Right lobe of liver (tissue), 6 donors: ENCODE results near the gene COL4A3. TPM values are rescaled to one million over a fixed set of nuclear protein-coding genes. Genes with fewer than 3 reads are reported as not detected.

ENCODE experiments used
- ATAC-seq, 4 donors: fragments of 200-7000 bp; cut with Tn5 transposase; one replicate each; pipeline ENCODE4 v1.9.1; 2020; ENCODE audit warnings: mild to moderate bottlenecking in 4 of 4, moderate library complexity in 4 of 4
- DNase-seq, 3 donors: peaks; one replicate each; pipeline ENCODE4 v3.0.0-alpha.2; 2020
- H3K27ac ChIP-seq, 3 donors: fragments of 200-600 bp; one replicate each; pipeline ENCODE4 v1.8.0; 2022
- H3K27me3 ChIP-seq, 2 donors: fragments of 200-600 bp; one replicate each; pipeline ENCODE4 v1.8.0; 2022
- H3K36me3 ChIP-seq, 4 donors: fragments of 200-600 bp; sonication (generic) in 1 of 4; one replicate each; pipeline versions ENCODE4 v1.5.1 to v1.8.0; 2017 to 2022; ENCODE audit warnings: control low read depth in 1 of 4
- H3K4me1 ChIP-seq, 4 donors: fragments of 200-600 bp; sonication (generic) in 1 of 4; one replicate each; pipeline versions ENCODE4 v1.5.1 to v1.8.0; 2017 to 2022; ENCODE audit warnings: control low read depth in 1 of 4
- H3K4me3 ChIP-seq, 3 donors: fragments of 200-600 bp; one replicate each; pipeline ENCODE4 v1.8.0; 2022
- H3K9me3 ChIP-seq, 4 donors: fragments of 200-600 bp; sonication (generic) in 1 of 4; one replicate each; pipeline versions ENCODE4 v1.5.1 to v1.8.0; 2017 to 2022; ENCODE audit warnings: control low read depth in 1 of 4
- POLR2A ChIP-seq: fragments of 450-650 bp; IDR thresholded peaks from one replicate; pipeline ENCODE4 v1.6.1; 2017; ENCODE audit warnings: antibody characterized with exemption, mild to moderate bottlenecking
- WGBS: methylation state at CpG from one replicate; pipeline ENCODE4 v1.1.6; 2018; ENCODE audit warnings: low coverage, low lambda C conversion rate; ENCODE audit not compliant: insufficient coverage; ENCODE audit errors: missing lambda C conversion rate; 5-methylcytosine and 5-hydroxymethylcytosine counted together
- intact Hi-C, 2 donors: fragments of 100-400 bp; cut with DNase I; formaldehyde crosslinking; loops; one replicate each; pipeline versions ENCODE4 v1.11.2 to v1.14.1; 2022
- total RNA-seq, 6 experiments: library from RNA; depleted of rRNA in 2 of 6; stranded (reverse); fragments of >200 nt in 2 of 6; fragmentation: NEBNext Ultra II Directional in 3 of 6; extraction: Animal tissue kit (Norgen Biotek cat#: 25700) in 3 of 6; gene quantifications; one replicate each; pipeline versions ENCODE4 v1.1.0 to v1.2.4, GENCODE V29; 2016 to 2023
- TF ChIP-seq, protein P1 (sequence below), 4 donors: fragments of 200-600 bp in 3 of 4; fragments of 450-650 bp in 1 of 4; IDR thresholded peaks; one replicate each; pipeline versions ENCODE4 v1.5.1 to v1.8.0; 2016 to 2022; ENCODE audit warnings: antibody characterized with exemption in 4 of 4, mild to moderate bottlenecking in 2 of 4
- donor health status: DM: no; HTN: yes; CAD: no.
- donor health status: DM: no; HTN: no; CAD: no.
- donor health status: DM: no; HTN: no; CAD: no.
- donor health status: DM: no; HTN: yes; CAD: no.
- donor health status: DM: no; HTN: yes; CAD: no.

COL4A3 gene
- total RNA-seq, 6 experiments from 2014 or later, result 0.12 to 1.6 (median 0.73) TPM

DNA sequence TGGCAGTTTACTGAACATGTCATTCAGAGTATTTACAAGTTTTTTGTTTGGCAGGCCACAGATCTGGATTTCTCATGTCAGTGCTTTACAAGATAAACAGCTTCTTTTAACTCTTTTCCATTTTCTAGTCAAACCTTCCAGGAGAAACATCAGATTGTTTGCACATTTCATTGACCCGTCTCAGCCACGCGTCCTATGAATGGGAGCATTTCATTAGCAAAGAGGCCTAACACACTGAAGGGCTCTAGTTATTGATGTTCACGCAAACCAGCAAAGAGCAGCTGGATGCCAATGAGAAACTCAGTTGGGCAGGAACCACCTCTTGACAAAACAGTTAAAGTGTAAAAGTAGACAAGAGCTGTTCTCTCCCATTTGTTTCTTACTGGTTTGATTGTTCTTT is 131.4 kb downstream of the COL4A3 start:
- intact Hi-C loops, result no loop called here
- H3K4me1 ChIP-seq, result no peaks in the 10 kb centered on the region

DNA sequence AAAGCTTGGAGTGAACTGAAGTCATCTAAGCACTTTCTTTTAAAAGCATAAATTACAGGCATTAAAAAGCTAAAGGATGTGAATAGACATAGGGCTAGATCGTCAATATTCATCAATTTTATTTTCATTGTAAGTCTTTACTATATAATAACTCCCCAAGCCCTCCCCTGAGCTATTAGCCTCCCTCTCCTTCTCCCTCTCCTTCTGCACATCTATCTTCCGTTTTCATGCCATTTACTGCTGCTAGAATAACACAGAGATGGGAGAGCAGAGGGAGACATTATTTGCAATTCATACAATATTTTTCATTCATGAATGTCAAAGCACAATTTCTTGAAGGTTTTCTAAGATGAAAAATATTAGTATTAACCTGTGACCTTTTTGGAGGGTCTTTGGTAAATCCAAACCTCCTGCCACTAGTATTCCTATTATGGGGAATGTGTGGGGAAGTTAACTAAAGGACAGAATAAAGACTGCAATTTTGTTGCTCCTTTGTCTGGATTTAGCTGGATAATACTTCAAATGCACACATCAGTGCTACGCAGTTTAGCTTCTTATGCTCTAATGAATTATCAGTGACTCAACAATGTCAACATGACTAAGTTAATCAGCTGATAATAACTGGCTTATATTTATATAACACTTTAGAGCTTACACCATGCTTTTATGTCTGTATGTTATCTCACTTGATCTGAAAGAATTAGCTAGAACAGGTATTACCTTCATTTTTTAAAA is 132.4 kb downstream of the COL4A3 start:
- no peaks in the 10 kb centered on the region for H3K27me3 ChIP-seq
- no peak overlapping the region for H3K4me3 ChIP-seq
- DNase-seq (no peak), ATAC-seq (no peak)
- 84% methylated on average over 3 of the region's 3 CpGs for WGBS
- intact Hi-C loops, result no loop called here
- H3K9me3 ChIP-seq, result no peaks in the 10 kb centered on the region
- H3K36me3 ChIP-seq, result no peaks in the 10 kb centered on the region
- H3K27ac ChIP-seq, result no peak overlapping the region
- no peaks in the 10 kb centered on the region for H3K4me1 ChIP-seq
- TF ChIP-seq POLR2A, result no peak
- TF ChIP-seq, protein P1, sequence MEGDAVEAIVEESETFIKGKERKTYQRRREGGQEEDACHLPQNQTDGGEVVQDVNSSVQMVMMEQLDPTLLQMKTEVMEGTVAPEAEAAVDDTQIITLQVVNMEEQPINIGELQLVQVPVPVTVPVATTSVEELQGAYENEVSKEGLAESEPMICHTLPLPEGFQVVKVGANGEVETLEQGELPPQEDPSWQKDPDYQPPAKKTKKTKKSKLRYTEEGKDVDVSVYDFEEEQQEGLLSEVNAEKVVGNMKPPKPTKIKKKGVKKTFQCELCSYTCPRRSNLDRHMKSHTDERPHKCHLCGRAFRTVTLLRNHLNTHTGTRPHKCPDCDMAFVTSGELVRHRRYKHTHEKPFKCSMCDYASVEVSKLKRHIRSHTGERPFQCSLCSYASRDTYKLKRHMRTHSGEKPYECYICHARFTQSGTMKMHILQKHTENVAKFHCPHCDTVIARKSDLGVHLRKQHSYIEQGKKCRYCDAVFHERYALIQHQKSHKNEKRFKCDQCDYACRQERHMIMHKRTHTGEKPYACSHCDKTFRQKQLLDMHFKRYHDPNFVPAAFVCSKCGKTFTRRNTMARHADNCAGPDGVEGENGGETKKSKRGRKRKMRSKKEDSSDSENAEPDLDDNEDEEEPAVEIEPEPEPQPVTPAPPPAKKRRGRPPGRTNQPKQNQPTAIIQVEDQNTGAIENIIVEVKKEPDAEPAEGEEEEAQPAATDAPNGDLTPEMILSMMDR (IDR thresholded peaks at IDR 0.05), result no peak

More for the DNA sequence above, 131.4 kb downstream of the COL4A3 start:
- Histone ChIP-seq H3K4me3 (no peak overlapping the region), H3K27me3 (no peaks in the 10 kb centered on the region), H3K36me3 (no peaks in the 10 kb centered on the region), H3K9me3 (no peaks in the 10 kb centered on the region), H3K27ac (no peak overlapping the region)
- TF ChIP-seq POLR2A, result no peak
- TF ChIP-seq, protein P1 (IDR thresholded peaks at IDR 0.05), result no peak
- WGBS, result 51% methylated on average over 4 of the region's 4 CpGs
- peak in 1 of 4 donors; percentile 20 for ATAC-seq
- DNase-seq, result no peak

DNA sequence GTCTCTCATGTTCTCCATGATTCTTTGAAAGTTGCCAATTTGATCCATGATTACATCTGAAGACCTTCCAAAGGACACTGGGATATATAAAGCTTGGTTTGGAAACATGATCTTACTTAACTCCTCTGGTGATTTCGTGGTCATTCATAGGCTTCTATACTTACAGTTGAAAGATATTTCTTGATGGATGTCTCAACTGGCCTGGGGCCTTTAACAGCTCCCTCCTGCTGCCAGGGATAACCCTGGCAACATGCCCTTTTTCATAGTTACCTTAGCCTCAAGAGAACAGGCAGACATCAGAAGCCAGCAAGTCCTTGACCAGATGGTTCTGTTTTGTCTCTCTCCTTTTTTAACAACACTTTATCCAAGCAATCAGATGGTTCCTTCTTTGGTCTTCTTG is 137.1 kb downstream of the COL4A3 start:
- 57% methylated on average over 1 of the region's 1 CpG for WGBS
- H3K4me1 ChIP-seq, result no peaks in the 10 kb centered on the region
- H3K27me3 ChIP-seq, result no peaks in the 10 kb centered on the region
- H3K27ac ChIP-seq, result no peak overlapping the region
- DNase-seq (no peak), ATAC-seq (no peak)
- no peak overlapping the region for H3K4me3 ChIP-seq
- TF ChIP-seq POLR2A, result no peak
- TF ChIP-seq, protein P1 (IDR thresholded peaks at IDR 0.05), result no peak
- intact Hi-C loops, result no loop called here
- H3K36me3 ChIP-seq, result no peaks in the 10 kb centered on the region
- H3K9me3 ChIP-seq, result no peaks in the 10 kb centered on the region

DNA sequence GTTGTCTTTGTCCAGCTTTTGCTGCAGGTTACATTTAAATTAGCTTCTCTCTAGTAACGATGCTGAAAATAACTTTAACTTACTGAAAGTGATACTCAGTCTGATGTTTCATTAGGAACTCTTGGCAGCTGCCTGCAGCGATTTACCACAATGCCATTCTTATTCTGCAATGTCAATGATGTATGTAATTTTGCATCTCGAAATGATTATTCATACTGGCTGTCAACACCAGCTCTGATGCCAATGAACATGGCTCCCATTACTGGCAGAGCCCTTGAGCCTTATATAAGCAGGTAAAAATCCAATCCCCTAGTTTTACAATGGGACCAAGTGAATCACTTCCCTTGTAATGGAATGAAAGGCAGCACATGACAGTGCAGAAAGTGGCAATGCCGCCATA is 144.4 kb downstream of the COL4A3 start:
- TF ChIP-seq, protein P1 (IDR thresholded peaks at IDR 0.05), result no peak
- no peak for TF ChIP-seq POLR2A
- Histone ChIP-seq H3K36me3 (no peaks in the 10 kb centered on the region), H3K27ac (no peak overlapping the region), H3K27me3 (no peaks in the 10 kb centered on the region), H3K4me1 (no peaks in the 10 kb centered on the region), H3K4me3 (no peak overlapping the region), H3K9me3 (no peaks in the 10 kb centered on the region)
- WGBS, result 88% methylated on average over 4 of the region's 4 CpGs
- DNase-seq (no peak), ATAC-seq (no peak)
- intact Hi-C loops, result no loop called here
